Stimulated activated CD8-positive, alpha-beta memory T cell treated with anti-CD3 and anti-CD28 coated beads, Interleukin-2, amount 100 ng/mL, for 1 hour (primary cell): Measurements from ENCODE around the gene RPS6KA2.
"Not testable (repeated sequence)": the region's sequence is repeated elsewhere in the genome, so short reads cannot be mapped to it uniquely, and the experiment has no call there.

Experiments used
- DNase-seq, 2 donors: peaks; one replicate each; pipeline ENCODE4 v3.0.0-alpha.2; 2020; ENCODE audit warnings: low read depth in 2 of 2

Gene RPS6KA2

DNA sequence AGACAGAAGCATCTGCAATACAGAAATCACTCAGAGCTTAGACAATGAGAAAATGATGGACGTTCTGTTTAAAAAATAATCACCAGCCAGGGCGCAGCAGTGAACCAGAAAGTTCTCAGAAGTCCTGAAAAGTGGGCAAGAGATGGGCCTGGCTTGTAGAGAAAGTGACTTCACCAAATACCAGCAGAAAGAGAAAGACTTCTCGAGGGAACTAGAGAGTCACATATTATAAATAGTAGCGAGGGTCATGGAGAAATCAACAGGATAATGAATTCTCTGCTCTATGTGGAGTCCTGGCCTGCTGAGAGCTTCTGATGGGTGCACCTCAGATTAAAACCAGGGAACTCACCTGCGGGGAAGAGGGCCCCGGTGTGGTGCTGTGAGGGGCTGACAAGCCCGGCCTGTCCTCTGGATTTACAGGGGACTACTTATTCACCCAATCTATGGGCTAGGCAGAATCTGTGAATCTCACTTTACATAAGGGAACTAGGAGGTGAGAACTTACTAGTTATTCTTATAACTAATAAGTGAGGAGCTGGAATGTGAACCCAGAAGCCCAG, 35.0 kb downstream of the RPS6KA2 start:
- no peak for DNase-seq

DNA sequence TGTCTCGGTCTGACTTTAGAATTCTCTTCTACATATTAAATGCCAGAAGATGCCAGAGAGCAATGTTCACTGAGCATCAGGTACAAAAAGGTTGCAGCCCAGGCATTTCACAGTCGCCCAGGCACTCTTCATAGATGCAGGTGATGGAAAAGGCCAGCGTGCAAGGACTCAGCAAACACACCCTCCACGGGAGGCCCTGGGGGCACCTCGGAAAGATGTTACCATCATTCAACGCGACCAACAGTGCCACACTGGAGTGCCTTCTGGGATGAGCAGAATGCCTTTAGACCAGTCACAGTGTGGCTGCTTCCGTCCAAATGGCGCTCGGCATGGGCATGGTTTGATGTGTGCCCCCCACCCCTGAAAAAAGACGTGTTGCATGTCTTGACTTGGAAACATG, 36.0 kb downstream of the RPS6KA2 start:
- no peak for DNase-seq

DNA sequence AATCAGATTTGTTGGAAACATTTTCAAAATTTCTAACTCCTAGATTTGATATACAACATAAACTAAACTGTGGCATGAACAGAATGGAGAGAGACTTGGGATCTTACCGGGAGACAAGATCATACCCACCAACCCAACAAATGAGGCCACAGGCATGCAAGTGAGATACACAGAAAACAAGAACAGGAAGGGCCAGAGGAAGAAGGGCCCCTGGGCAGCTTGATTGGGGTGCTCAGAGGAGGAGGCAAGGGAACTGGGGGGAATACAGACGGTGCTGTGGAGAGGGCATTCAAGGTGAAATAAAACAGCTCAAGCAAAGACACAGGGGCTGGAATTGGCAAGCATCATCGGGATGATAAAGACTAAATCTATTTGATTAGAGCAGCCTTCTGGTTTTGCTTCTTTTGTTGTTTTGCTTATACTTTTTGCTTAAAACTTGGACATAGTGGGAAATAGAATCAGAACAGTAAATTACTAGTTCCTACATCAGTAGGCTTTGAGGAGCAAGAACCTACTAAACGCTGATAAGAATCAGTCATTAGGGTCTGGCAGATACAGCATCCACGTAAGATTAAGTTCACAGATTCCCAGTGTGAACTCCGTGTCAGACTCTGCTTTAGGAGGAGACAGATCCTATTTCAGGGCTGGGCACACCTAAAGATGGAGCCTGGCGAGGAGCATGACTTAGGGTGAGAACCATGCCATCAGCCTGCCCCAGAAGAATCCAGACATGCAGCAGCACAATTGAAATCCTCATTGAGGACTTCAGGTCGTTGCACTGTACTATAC, 37.1 kb downstream of the RPS6KA2 start:
- no peak for DNase-seq

DNA sequence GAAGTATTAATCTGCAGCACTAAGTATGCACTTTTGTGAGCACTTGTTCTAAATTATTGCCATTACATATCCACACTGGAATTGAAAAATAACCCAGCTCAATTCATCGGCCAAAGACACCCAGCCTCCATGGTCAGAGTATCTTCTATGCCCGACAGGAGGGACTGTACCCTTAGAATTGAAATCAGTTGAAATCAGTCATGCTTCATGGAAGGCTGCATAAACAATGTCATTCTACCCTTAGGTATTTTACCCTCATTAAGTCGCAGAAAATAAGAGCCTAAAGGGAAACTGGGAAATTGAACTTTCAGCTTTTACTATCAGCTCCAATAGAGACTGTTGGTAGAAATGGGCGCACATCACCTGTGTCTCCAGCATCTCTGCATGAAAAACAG, 37.7 kb downstream of the RPS6KA2 start:
- no peak for DNase-seq

DNA sequence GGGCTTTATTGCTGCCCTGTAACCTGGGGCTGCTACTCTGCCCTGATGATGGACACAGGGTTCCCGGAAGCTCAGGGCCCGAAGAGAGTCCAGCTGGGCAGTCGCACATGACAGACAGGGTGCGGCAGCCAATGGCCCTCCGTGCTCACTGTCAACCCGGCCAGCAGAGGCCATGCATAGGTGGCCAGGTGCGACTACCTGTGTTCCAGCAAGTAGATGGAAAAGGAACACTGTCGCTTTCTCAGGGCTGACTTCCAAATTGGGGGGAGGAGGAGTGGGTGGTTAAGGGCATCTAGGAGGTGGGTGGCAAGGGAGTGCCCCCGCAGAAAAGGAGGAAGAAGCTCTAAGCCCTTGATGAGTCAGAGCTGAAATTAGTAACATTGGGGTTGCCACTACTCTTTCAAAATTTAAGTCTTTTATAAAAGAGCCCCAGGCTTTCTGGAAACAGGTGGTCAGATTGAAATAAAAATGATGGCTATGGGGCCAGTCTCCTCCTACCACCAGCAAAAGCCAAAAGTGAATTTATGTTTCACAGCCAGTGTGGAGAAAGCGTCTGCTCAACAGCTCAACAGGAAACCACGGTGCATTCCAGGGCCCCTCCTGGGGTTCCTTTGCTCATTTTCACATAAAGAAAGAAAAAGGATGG, 38.2 kb downstream of the RPS6KA2 start:
- no peak for DNase-seq

DNA sequence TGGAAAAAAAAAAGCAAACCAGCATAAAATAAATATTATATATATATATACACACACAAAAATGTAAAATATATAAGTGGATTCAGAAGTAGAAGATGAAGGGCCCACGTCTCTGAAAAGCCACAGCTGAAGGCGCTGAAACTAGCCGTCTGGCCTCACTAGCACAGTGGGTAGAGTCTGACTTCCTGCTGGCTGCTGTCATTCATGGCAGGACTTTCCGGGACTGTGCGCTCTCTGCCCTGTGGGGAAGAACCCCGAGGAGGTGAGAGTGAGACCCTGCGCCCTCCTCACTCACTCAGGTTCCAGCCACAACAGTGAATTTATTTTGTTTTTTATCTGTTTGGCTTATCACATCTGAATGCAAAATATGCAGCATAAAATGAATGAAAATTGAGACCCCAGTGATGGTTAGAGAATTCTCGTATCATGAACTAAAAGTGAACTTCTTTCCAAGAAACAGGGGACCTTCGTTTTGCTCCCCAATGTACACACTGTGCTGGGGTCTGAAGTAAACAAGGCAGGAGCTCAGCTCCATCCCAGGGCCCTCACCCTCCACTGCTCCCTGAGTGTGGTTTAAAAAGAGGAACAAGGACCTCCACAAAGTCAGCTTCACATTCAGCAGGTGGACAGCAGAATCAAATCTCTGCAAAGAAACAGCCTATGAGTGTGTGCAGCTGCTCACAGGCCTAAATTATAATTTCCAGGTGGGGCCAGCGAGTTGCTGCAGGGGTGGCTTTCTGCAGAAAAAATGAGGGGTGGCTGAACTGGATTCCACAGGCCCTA, 39.2 kb downstream of the RPS6KA2 start:
- no peak for DNase-seq

DNA sequence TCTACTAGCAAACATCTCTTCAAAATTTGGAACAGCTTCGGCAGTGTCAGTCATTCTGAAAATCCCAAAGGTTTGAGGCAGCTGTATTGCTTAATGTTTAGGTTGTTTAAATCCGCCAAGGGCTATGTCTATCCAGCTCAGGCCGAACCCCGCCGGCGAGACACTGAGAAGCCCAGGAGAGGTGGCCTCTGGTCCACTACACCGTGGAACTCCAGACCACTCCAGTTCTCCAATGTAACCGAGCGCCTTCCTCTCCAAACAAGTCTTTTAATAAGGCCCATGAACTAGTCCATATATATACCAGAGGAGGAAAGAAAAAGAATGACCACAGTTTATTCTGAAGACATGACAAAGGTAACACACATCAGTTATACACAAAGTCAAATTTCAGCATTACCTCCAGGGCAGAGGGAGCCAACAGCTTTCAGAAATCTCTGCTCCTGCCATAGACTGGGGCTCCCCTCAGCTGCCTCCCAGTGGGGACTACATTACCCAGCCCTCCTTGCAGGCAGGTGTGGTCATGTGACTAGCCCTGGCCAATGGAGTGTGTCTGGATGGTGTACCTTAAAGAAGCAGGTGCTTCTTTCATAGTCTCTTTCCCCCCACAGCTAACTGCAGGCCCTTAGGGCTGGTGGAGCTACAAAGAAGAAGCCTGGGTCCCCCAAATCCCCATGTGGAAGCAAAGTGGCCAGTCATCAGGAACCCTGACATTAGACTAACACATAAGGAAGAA, 40.5 kb downstream of the RPS6KA2 start, which contains the start of gene RAMACL:
TSS of gene RAMACL (minus strand) at position 255 of the 733 bp plus-strand sequence. CDS start at position 54, 201 bp downstream.
- peak in 1 of 2 donors; percentile 8 for DNase-seq

DNA sequence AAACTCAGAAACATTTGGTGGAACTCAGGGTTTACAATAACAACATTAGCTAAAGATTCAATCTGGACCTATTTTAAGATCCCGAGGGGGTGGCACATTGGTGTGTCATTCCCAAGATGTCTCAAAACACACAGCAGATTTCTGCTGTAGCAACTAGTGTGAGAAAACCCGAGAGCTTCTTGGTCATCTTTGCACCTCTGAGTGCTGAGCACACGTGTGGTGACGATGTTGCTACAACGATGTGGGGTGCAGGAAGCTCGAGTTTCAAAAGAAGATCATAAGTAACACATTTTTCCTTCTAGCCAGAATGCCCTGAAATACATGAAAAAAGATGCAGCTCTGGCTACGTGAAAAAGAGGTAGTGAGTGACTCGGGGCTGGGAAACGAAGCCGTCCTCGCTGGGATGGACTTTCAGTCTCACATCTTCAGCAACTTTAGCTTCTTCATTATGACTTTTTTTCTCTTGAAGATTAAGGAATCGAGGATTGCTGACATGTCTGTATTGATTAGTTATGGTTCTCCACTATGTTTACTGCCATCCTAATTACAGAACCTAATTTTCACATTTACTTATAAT, 42.1 kb downstream of the RPS6KA2 start:
- DNase-seq = no peak

DNA sequence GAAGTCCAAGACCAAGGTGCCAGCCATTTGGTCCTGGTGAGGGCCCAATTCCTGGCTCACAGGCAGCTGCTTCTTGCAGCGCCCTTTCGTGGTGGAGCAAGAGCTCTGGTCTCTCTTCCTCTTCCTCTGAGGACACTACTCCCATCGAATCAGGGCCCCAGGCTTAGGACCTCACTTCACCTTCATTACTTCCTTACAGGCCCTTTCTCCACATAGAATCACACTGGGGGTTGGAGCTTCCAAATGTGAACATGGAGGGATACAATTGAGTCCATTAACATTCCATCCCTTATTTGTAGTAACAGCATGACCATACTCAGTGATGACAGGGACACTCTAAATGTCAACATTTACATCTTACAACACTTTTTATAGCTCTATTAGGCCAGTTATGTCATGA, 42.9 kb downstream of the RPS6KA2 start:
- DNase-seq = no peak

DNA sequence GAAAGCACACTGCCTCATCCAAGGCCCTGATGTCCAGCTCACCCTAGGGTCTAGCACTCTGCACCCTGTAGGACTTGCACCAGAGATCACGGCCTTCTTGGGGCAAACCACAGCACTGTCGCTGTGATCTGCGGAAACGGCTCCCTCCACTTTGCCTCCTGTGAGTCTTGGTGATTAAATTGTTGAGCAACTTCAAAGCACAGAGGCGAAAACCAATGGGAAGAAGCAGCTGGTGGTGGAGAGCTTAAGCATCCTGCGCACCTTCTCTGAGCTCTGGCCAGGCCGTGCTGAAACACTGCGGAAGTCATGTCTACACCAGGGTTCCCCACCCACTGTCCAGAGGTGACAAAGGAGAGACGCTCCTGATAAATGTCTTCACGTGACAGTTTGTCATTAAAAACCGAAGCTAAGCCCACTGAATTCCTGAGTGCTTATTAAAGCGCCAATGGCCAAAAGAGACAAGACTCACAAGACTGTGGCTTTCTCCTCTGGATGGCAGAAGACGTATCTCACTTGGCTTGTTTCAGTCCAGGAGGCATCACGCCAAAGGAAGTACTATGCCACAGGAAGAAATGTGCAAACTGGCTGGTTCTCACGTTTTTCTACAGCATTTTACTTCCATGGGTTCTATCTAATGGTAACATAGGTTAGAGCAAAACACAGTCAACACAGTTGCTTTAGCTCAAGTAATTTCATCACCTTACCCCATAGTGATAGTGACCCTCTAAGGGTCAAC, 43.7 kb downstream of the RPS6KA2 start:
- no peak for DNase-seq

DNA sequence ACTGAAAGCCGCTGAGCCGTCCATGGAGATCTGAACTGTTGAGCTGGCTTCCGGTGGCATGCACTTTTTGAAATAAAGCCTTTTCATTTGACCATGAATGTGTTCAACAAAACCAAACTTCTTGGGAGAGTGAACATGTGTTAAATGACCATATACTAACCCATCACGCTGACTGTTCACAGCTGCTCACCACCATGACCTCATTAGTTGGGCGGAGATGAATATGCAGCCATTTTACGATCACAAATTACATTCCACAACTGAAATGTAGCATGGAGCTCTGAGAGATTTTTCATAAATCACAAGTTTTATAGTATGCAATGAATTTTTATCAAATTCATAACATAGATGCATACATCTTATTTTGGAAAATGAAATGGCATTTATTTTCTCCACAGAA, 44.8 kb downstream of the RPS6KA2 start:
- DNase-seq = no peak

DNA sequence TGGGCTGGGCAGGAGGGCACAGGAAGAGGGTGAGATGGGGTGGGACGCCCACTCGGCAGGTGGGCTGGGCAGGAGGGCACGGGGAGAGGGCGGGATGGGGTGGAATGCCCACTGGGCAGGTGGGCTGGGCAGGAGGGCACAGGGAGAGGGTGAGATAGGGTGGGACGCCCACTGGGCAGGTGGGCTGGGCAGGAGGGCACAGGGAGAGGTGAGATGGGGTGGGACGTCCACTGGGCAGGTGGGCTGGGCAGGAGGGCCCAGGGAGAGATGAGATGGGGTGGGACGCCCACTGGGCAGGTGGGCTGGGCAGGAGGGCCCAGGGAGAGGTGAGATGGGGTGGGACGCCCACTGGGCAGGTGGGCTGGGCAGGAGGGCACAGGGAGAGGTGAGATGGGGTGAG, 45.2 kb downstream of the RPS6KA2 start:
- DNase-seq = not testable (repeated sequence)

DNA sequence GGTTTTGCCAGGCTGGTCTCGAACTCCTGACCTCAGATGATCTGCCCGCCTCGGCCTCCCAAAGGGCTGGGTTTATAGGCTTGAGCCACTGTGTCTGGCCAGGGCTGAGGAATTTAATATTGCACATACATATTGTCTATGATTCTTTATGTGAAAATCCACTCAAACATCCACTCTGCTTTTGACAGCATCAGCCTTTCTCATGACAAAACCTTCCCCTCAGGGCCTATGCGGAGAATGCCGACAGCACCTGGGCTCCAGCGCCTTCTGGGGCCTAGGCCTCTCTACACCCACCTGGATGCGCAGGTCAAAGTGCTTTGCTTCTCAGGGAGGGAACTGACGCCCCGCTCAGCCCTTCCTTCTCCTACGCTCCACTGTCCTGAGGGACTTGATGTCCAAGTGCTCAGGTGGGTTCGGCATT, 46.0 kb downstream of the RPS6KA2 start:
- no peak for DNase-seq

DNA sequence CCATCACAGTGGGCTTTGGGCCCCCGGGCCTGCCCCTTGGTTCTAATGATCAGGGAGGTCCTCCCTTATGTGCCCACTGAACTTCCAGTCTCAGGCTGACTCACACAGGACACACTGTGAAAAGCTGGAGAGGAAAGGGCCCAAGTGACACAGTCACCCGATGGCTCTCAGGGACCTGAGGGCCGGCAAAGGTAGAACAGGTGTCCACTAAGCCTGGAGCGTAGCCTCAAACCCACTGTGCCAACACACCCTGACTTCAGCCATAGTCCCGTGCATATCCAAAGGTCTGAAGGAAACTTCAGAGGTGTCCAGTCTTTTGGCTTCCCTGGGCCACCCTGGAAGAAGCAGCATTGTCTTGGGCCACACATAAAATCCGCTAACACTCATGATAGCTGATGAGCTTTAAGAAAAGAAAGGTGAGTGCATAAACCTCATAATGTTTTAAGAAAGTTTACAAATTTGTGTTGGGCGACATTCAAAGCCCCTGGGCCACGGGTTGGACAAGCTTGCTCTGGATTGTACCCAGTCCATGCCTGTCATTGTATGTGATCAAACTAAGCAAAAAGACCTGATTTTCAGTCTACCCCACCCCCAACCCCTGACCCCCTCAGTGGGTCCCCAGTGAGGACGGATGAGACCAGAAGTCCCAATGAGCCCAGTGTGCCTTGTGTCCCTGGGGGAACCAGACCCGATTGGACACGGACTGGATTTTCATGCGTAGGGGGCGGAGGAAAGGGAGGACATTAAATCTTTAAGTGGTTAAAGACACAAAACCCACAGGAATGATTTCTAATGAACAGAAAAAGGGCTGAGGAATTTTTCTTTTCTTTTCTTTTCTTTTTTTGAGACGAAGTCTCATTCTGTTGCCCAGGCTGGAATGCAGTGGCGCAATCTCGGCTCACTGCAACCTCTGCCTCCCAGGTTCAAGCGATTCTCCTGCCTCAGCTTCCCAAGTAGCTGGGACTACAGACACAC, 46.7 kb downstream of the RPS6KA2 start:
- DNase-seq = no peak

DNA sequence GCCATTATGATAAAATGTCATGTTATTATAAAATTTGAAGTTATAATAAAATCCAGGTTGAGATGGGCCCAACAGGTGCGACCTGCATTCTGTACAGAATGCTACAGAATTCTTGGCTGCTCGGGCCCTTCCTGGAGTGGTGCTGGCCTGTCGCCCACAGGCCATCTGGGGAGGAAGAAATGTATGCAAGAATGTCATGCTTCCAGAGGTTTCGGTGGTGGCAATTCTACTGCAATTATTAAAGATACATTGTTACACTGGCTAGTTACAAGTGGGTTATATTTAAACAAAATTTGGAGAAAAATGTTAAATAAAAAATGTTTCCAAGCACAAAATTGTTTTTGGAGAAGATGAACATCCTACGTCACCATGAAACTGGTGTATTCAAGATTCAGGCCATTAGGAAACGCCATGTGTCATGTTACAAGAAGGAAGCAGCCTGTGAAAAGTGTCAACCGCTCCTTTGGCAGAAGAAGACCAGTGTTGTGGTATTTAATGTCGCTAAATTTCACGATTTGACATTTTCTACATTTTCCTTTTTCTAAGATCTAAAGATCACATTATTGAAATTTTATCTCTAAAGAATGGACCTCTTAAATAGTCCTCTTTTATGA, 47.7 kb downstream of the RPS6KA2 start:
- DNase-seq = no peak

DNA sequence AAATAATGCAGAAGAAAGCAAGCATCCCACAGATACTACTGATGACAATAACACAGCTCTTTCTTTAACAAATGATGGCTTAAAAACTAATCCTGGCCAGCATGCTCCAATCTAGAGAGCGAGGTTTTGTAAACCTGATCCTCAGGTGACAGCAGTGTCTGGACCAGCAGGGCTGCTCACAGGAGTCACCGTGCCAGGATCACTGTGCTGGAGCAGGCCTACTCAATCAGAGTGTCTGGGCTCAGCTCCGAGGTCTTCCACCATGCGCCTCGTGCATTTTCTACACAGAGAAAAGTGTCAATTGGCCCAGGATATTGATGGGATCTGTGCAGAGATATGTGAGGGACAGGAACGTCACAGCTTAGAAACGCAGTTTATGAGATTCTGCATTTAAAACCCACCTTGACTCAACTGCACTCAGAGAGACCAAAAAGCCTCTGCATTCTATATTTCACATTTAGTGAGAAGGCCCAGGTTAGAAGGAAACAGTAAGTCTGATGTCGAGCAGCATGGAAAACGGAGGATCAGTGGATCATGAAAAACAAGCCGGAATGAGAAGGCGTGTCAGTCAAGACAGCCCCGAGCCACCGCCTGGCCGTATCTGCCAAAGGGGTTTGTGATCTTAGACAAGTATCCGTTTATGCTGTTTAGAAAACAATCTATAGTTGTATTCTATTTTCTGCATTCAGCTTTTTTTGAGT, 48.4 kb downstream of the RPS6KA2 start:
- DNase-seq = no peak

DNA sequence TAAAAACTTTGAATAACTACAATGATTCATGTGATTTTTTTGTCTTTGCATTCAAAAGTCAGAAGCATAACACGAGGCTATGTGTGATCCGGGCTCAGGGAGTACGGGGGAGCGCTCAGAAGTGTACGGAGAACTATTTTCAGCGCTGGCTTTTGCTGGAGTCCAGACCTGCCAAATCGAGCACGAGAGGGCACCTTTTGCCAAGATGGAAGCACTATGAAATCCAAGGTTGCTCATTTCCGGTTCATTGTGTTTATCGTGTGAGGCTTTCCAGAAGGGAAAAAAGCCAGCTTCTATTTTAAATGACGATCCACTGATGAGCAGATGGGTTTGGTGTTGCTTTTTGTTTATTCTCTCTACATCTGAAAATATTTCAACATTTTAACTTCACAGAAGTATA, 51.8 kb downstream of the RPS6KA2 start:
- DNase-seq = no peak

DNA sequence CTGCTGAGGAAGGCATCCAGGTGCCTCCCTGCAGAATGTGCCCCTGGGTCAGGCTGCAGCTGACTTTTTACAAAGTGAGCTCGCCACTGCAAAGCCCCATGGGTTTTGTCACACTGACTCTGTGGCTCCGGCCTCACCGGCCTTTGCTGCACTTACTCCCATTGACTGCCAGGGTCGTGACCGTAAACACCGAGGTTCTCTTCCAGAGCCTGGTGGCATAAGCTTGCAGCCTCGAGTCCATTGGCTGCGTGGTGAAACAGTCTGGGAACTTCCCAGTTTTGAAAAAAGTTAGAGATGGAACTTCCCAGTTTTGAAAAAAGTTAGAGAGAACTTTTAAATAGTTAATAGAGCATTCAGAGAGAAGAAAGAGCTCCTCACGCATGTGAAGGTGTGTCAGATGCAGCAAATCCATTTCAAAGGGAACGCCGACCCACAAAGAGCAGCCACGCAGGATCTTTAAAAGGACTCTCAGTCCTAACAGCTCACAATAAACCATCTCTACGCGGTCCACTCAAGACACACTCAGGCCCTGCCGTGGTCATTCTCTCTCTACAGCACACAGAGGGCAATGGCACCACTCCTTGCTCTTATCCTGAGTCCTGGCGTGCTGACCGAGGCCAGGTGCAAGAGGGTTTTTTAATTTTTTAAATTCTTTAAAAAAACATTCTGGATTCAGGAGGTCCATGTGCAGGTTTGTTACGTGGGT, 53.4 kb downstream of the RPS6KA2 start:
- no peak for DNase-seq
